GM19438 (cell line): ENCODE data around the gene PYGM.
"Not testable (repeated sequence)": the region's sequence is repeated elsewhere in the genome, so short reads cannot be mapped to it uniquely, and the experiment has no call there.

ENCODE experiments used
- ATAC-seq: cut with Tn5 transposase; IDR thresholded peaks from one replicate; pipeline ENCODE4 v1.9.1; 2021; ENCODE audit warnings: low read depth; ENCODE audit not compliant: unreplicated experiment

The PYGM gene

GRCh38 chr11:64701956-64702355 lies 57.8 kb downstream of the PYGM start:
- not testable (repeated sequence) for ATAC-seq

GRCh38 chr11:64698427-64698826 lies 61.3 kb downstream of the PYGM start:
- no peak for ATAC-seq

- no peak for ATAC-seq
Measured at GRCh38 chr11:64697663-64698375, 62.0 kb downstream of the PYGM start.
